DMS153 (cell line): ENCODE data around the gene RPL9.
"Not testable (repeated sequence)": the region's sequence is repeated elsewhere in the genome, so short reads cannot be mapped to it uniquely, and the experiment has no call there.

ENCODE experiments used
- DNase-seq: peaks from one replicate; lab custom pipeline; 2025; lab: John Stamatoyannopoulos, UW

Gene RPL9

GRCh38 chr4:39466747-39467146 lies 8.0 kb upstream of the RPL9 start:
- DNase-seq, result no peak

DNA sequence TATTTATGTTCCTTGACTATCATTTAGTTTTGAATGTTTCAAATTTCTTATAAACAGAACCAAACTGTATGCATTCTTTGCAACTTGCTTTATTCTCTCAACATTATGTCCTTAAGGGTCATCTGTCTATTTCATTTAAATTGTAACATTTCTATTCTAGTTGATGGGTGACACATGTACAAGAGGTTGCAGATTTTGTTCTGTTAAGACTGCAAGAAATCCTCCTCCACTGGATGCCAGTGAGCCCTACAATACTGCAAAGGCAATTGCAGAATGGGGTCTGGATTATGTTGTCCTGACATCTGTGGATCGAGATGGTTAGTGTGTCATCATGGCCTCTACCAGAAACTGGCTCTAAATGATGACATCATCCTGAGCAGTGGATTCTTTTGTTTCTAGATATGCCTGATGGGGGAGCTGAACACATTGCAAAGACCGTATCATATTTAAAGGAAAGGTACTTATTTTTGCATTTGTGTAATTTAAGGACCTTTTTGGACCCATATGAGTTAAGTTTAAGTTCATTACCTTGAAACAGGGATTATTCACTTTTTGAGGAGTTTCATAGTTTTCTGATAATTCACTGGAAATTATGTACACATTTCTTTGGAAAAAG lies 6.3 kb upstream of the RPL9 start:
- no peak for DNase-seq

DNA sequence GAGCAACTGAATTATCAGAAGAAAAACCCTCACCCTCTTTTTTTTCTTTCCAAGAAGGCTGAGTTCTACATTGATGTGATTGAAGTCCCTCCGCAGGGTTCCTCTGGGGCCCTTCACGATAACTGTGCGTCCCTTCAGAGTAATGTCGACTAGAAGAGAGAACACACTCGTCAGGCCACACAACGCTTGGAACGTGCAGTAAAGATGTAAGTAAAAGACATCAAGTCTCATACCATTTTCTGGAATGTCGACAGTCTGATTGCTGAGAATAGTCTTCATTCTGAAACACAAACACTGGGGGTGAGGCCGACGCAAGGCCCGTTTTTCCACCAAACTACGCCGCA lies 589 bp downstream of the RPL9 start:
- DNase-seq, result not testable (repeated sequence)

DNA sequence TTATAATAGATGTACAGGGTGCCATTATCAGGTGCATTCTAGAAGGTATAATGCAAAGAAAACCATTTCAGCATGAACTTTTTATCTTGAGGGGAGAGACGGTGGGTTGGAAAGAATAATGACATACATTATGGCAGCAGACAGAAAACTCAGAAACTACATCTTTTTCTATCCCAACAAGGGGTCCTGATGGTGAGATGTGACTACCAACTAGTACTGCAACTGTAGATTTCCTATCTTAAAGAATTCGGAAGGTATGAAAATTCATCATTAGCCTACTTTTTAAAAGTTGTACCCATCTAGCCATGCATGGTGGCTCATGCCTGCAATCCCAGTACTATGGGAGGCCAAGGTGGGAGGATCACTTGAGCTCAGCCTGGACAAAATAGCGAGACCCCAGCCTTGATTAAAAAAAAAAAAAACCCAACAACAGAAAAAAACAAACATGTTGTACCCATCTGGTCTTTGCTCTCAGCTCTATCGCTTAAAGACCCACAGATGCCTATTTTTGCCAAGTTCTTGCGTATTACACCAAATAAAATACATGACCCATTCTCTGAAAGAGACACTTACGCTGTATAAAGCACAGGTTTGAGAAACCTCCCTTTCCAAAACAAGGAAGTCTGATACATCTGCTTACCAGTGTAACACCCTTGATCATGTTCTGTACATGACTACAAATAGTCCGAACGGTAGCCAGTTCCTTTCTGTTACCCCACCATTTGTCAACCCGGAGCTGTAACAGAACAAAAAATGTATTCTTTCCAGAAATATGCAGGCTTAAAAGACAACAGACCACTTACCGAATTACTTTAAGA lies 1.6 kb downstream of the RPL9 start:
- DNase-seq, result no peak

- no peak for DNase-seq
These were observed 3.2 kb downstream of the RPL9 start for GRCh38 chr4:39455486-39455885.

GRCh38 chr4:39453738-39454137 lies 5.0 kb downstream of the RPL9 start:
- DNase-seq, result no peak

DNA sequence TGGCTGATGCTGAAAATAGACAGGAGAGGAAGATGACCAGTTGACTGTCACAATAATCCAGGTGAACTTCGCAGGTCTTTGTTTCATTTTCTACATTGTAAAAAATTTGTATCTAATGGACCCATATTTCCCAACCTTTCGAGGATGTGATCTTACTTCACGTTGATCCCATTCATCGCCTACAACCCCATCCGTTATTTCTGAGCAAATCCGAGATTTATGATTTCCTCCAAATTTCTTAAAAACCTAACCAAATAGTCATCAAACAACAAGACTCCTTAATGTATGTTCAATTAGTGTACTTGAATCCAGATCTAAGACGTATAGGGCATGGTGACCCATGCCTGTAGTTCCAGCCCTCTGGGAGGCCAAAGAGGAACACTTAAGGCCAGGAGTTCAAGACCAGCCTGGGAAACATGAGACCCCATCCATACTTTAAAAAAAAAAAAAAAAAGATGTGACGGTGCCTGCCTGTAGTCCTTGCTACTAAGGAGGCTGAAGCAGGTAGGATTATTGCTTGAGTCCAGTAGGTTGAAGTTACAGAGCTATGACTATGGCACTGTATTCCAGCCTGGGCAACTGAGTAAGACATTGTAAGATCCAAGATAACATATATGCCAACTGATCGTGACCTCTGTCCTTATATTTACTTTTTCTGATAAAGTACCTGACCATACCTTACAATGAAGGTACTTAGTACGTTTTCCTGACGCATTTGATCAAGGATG lies 5.7 kb downstream of the RPL9 start:
- no peak for DNase-seq

GRCh38 chr4:39452153-39452859 lies 6.4 kb downstream of the RPL9 start:
- DNase-seq, result no peak

GRCh38 chr4:39451423-39452023 lies 7.2 kb downstream of the RPL9 start:
- no peak for DNase-seq

DNA sequence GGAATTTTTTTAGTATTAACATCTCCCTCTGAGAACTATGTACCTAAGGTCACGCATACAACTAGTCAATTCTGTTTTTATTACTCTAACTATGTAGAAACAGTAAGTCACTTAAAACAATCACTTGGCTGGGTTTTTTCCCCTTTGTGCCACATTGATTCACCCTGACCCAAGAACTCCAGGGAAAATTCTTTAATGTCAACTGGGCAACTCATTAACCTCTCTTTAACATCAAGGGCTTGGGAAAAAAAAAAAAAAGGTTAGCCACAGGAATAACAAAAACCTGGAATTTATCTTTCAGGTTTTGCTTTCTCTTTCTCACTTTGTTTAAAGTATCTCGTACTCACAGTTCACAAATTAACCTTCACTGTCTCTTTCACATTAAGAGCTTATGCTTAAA lies 8.1 kb downstream of the RPL9 start:
- DNase-seq, result no peak

DNA sequence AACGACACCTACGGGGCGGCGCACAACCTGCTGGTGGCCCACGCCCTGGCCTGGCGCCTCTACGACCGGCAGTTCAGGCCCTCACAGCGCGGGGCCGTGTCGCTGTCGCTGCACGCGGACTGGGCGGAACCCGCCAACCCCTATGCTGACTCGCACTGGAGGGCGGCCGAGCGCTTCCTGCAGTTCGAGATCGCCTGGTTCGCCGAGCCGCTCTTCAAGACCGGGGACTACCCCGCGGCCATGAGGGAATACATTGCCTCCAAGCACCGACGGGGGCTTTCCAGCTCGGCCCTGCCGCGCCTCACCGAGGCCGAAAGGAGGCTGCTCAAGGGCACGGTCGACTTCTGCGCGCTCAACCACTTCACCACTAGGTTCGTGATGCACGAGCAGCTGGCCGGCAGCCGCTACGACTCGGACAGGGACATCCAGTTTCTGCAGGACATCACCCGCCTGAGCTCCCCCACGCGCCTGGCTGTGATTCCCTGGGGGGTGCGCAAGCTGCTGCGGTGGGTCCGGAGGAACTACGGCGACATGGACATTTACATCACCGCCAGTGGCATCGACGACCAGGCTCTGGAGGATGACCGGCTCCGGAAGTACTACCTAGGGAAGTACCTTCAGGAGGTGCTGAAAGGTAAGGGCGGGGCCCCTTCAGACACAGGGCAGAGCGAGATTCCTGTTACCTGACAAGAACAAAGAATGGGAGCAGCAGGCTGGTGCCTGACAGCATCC lies 11.7 kb downstream of the RPL9 start:
- DNase-seq, result peak; percentile 37

DNA sequence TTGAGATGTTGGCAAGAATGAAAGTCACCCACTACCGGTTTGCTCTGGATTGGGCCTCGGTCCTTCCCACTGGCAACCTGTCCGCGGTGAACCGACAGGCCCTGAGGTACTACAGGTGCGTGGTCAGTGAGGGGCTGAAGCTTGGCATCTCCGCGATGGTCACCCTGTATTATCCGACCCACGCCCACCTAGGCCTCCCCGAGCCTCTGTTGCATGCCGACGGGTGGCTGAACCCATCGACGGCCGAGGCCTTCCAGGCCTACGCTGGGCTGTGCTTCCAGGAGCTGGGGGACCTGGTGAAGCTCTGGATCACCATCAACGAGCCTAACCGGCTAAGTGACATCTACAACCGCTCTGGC lies 12.3 kb downstream of the RPL9 start:
- no peak for DNase-seq

DNA sequence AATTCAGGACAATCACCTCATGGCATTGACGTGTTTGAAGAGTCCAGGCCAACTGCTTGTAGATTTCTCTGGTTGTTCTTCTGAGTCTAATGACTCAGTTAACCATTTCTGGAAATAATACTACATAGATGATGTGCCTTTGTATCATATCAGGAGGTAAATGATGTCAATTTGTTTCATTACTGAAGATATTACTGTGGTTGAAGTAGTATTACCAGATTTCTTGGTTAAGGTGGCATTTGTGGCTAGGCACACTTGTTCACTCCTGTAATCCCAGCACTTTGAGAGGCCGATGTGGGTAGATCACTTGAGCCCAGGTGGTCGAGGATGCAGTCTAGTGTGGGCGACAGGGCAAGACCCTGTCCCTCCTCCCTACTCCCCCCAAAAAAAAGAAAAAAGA lies 15.7 kb downstream of the RPL9 start:
- no peak for DNase-seq

DNA sequence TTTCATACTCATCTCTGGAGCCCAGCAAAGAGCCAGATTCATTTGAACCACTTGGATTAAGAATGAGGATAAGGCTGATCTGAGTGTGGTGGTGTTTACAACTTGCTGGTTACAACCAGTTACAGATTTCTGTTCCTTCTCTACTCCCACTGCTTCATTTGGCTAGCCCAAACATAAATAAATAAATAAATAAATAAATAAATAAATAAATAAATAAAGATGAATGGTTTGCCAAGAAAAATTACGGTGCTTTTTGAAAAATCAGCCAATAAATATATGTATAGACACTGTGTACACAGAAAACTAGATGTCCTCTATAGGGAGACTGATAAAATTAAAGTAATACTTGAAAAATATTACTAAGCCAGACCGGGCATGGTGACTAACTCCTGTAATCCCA lies 17.1 kb downstream of the RPL9 start:
- no peak for DNase-seq

GRCh38 chr4:39435659-39436563 lies 22.8 kb downstream of the RPL9 start:
- DNase-seq, result no peak

GRCh38 chr4:39433878-39434492 lies 24.7 kb downstream of the RPL9 start:
- no peak for DNase-seq

- no peak for DNase-seq
These were observed 29.0 kb downstream of the RPL9 start for GRCh38 chr4:39429476-39430334.

DNA sequence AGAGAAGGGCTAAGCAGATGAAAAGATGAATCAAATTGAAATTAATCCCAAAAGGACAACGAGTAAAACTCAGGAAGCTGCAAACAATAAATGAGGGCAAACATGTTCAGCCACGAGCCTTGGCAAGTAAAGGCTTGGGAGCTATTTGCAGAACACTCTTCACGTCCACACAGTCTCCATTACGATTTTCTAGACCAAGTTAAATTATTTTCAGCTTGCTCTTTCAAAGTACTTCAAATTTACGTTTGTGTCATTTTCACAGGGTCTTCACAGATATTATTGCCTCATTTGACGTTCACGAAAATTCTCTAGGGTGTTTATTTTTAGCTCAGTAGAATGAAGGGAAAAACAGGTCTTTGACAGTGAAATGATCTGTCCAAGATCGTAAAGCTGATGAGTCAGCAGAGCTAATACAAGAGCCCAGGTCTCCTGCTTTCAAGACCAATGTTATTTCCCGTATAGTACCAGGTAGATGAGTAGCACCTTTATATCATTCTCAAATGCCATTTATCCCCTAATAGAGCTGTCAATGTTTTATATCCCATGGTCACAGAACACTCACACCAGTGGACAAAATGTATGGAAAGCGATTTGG lies 31.1 kb downstream of the RPL9 start:
- peak; percentile 0 for DNase-seq

DNA sequence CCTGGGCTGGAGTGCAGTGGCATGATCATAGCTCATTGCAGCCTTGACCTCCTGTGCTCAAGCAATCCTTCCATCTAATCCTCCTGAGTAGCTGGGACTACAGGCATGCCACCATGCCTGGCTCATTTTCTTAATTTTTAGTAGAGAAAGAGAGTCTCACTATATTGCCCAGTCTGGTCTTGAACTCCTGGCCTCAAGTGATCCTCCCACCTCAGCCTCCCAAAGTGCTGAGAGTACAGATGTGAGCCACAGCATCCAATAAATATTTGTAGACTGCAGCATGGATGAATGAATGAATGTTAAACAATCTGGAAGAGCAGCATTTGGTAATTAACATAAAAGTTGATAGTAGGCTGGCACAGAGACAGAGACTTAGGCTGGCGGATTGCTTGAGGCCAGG lies 32.0 kb downstream of the RPL9 start:
- DNase-seq, result no peak
